Ureter (tissue), 1 donor: ENCODE data around the gene TYW1B. TPM values are rescaled to one million over a fixed set of nuclear protein-coding genes. Genes with fewer than 3 reads are reported as not detected.
"Not testable (repeated sequence)": the region's sequence is repeated elsewhere in the genome, so short reads cannot be mapped to it uniquely, and the experiment has no call there.

Experiments
- DNase-seq: peaks from one replicate; pipeline ENCODE4 v3.0.0-alpha.2; 2020; ENCODE audit warnings: low spot score
- total RNA-seq: library from RNA; stranded (reverse); gene quantifications from one replicate; pipeline ENCODE4 v1.2.4, GENCODE V29; 2023
- donor health status: DM: yes; HTN: yes; CAD: no.

Gene TYW1B
- total RNA-seq, 1 donor from 2014 or later, result 5.0 TPM

- not testable (repeated sequence) for DNase-seq
Measured at GRCh38 chr7:72700548-72700947, 127.5 kb downstream of the TYW1B start.

- not testable (repeated sequence) for DNase-seq
Measured at GRCh38 chr7:72697066-72697465, 130.9 kb downstream of the TYW1B start.

GRCh38 chr7:72696643-72697042 lies 131.4 kb downstream of the TYW1B start:
- DNase-seq, result not testable (repeated sequence)

GRCh38 chr7:72695482-72695881 lies 132.5 kb downstream of the TYW1B start:
- DNase-seq, result not testable (repeated sequence)

- DNase-seq, result not testable (repeated sequence)
Measured at GRCh38 chr7:72691442-72691841, 136.6 kb downstream of the TYW1B start.

- DNase-seq, result not testable (repeated sequence)
Measured at GRCh38 chr7:72690177-72690576, 137.8 kb downstream of the TYW1B start.

GRCh38 chr7:72689344-72689743 lies 138.7 kb downstream of the TYW1B start:
- not testable (repeated sequence) for DNase-seq

GRCh38 chr7:72681211-72681610 lies 146.8 kb downstream of the TYW1B start:
- not testable (repeated sequence) for DNase-seq

GRCh38 chr7:72676880-72677279 lies 151.1 kb downstream of the TYW1B start:
- DNase-seq, result not testable (repeated sequence)

GRCh38 chr7:72676086-72676690 lies 151.8 kb downstream of the TYW1B start:
- not testable (repeated sequence) for DNase-seq

GRCh38 chr7:72675686-72676085 lies 152.3 kb downstream of the TYW1B start:
- not testable (repeated sequence) for DNase-seq

GRCh38 chr7:72674394-72674793 lies 153.6 kb downstream of the TYW1B start:
- no peak for DNase-seq

- DNase-seq, result not testable (repeated sequence)
Measured at GRCh38 chr7:72670850-72671249, 157.2 kb downstream of the TYW1B start.

- not testable (repeated sequence) for DNase-seq
Measured at GRCh38 chr7:72668435-72668834, 159.6 kb downstream of the TYW1B start.

- not testable (repeated sequence) for DNase-seq
Measured at GRCh38 chr7:72667049-72667448, 161.0 kb downstream of the TYW1B start.

- DNase-seq, result not testable (repeated sequence)
Measured at GRCh38 chr7:72648574-72648973, 179.4 kb downstream of the TYW1B start.

- not testable (repeated sequence) for DNase-seq
Measured at GRCh38 chr7:72643708-72644107, 184.3 kb downstream of the TYW1B start.

GRCh38 chr7:72641485-72642248 lies 186.3 kb downstream of the TYW1B start:
- not testable (repeated sequence) for DNase-seq

- not testable (repeated sequence) for DNase-seq
Measured at GRCh38 chr7:72640740-72641139, 187.3 kb downstream of the TYW1B start.

- not testable (repeated sequence) for DNase-seq
Measured at GRCh38 chr7:72635273-72635908, 192.6 kb downstream of the TYW1B start.

- not testable (repeated sequence) for DNase-seq
Measured at GRCh38 chr7:72632765-72633292, 195.2 kb downstream of the TYW1B start.

- not testable (repeated sequence) for DNase-seq
Measured at GRCh38 chr7:72628375-72628774, 199.6 kb downstream of the TYW1B start.
